HG03045 (cell line): Measurements from ENCODE around the gene CPEB4.

Experiments used
- ATAC-seq: cut with Tn5 transposase; IDR thresholded peaks from one replicate; pipeline ENCODE4 v1.9.1; 2021; ENCODE audit warnings: mild to moderate bottlenecking, moderate library complexity; ENCODE audit not compliant: unreplicated experiment

The CPEB4 gene

GRCh38 chr5:173940269-173940668 lies 52.1 kb downstream of the CPEB4 start:
- no peak for ATAC-seq

- ATAC-seq, result no peak
These were observed 53.0 kb downstream of the CPEB4 start for GRCh38 chr5:173941102-173941501.

- no peak for ATAC-seq
These were observed 53.7 kb downstream of the CPEB4 start for GRCh38 chr5:173941758-173942401.

GRCh38 chr5:173944511-173944910 lies 56.4 kb downstream of the CPEB4 start:
- no peak for ATAC-seq

- no peak for ATAC-seq
These were observed 57.0 kb downstream of the CPEB4 start for GRCh38 chr5:173945160-173945559.

- no peak for ATAC-seq
These were observed 58.2 kb downstream of the CPEB4 start for GRCh38 chr5:173946323-173946722.

- no peak for ATAC-seq
These were observed 62.7 kb downstream of the CPEB4 start for GRCh38 chr5:173950829-173951228.

- ATAC-seq, result no peak
These were observed 65.5 kb downstream of the CPEB4 start for GRCh38 chr5:173953528-173954090.

- ATAC-seq, result no peak
These were observed 66.7 kb downstream of the CPEB4 start for GRCh38 chr5:173954671-173955521.

- no peak for ATAC-seq
These were observed 72.8 kb downstream of the CPEB4 start for GRCh38 chr5:173960986-173961385.

- no peak for ATAC-seq
These were observed 73.3 kb downstream of the CPEB4 start for GRCh38 chr5:173961418-173961817.

GRCh38 chr5:173962436-173962972 lies 74.4 kb downstream of the CPEB4 start:
- no peak for ATAC-seq

- no peak for ATAC-seq
These were observed 75.2 kb downstream of the CPEB4 start for GRCh38 chr5:173963182-173963838.

GRCh38 chr5:173963867-173964441 lies 75.8 kb downstream of the CPEB4 start:
- no peak for ATAC-seq

GRCh38 chr5:173964506-173964905 lies 76.4 kb downstream of the CPEB4 start:
- ATAC-seq, result no peak

- no peak for ATAC-seq
These were observed 79.1 kb downstream of the CPEB4 start for GRCh38 chr5:173967241-173967640.

- no peak for ATAC-seq
These were observed 80.1 kb downstream of the CPEB4 start for GRCh38 chr5:173968154-173968797.

- ATAC-seq, result no peak
These were observed 81.3 kb downstream of the CPEB4 start for GRCh38 chr5:173969167-173970049.

GRCh38 chr5:173970878-173971650 lies 82.9 kb downstream of the CPEB4 start:
- no peak for ATAC-seq
